K562 (cell line): ENCODE data around the gene SETDB2. TPM values are rescaled to one million over a fixed set of nuclear protein-coding genes. Genes with fewer than 3 reads are reported as not detected.

Source experiments
- ARHGAP35 ChIP-seq: fragments of 450-650 bp; IDR thresholded peaks from 2 replicates; pipeline ENCODE4 v1.6.1; 2018; ENCODE audit not compliant: partially characterized antibody
- CHD4 ChIP-seq: fragments of 200-600 bp; sonication (generic); IDR thresholded peaks from 3 replicates; pipeline ENCODE4 v1.6.1; 2012; ENCODE audit warnings: low read depth, mild to moderate bottlenecking, mixed read lengths, low read length, inconsistent platforms; ENCODE audit not compliant: insufficient read depth, insufficient replicate concordance, poor library complexity, severe bottlenecking
- E2F6 ChIP-seq, 2 experiments: IDR thresholded peaks; 2 replicates each; pipeline ENCODE4 v1.6.1; 2011; ENCODE audit warnings: borderline replicate concordance in 1 of 2, control low read depth in 1 of 2, low read depth in 1 of 2, low read length in 1 of 2, mild to moderate bottlenecking in 1 of 2, mixed read lengths in 1 of 2, moderate library complexity in 1 of 2; ENCODE audit not compliant: insufficient read depth in 1 of 2, insufficient read length in 1 of 2, poor library complexity in 1 of 2, severe bottlenecking in 1 of 2; ENCODE audit errors: extremely low read depth in 1 of 2
- GABPB1 ChIP-seq: sonication (generic); formaldehyde crosslinking; IDR thresholded peaks from 2 replicates; pipeline ENCODE4 v1.8.0; 2022; ENCODE audit warnings: mild to moderate bottlenecking, missing genetic modification reagents
- HDAC1 ChIP-seq, 2 experiments: fragments of 450-650 bp; IDR thresholded peaks; 2 replicates each; pipeline ENCODE4 v1.6.1; 2016 to 2017; ENCODE audit warnings: inconsistent platforms in 1 of 2, mild to moderate bottlenecking in 1 of 2, moderate library complexity in 1 of 2
- HOXB6 ChIP-seq: fragments of 250-450 bp; sonication (Bioruptor Pico); IDR thresholded peaks from 2 replicates; pipeline ENCODE4 v1.5.1; 2022; ENCODE audit warnings: mild to moderate bottlenecking, borderline replicate concordance
- KLF6 ChIP-seq: fragments of 250-450 bp; sonication (Bioruptor Pico); IDR thresholded peaks from 2 replicates; pipeline ENCODE4 v1.4.0; 2020; ENCODE audit warnings: mild to moderate bottlenecking, moderate library complexity, borderline replicate concordance
- MECOM ChIP-seq: fragments of 250-450 bp; sonication (Bioruptor Pico); IDR thresholded peaks from 2 replicates; pipeline ENCODE4 v1.8.0; 2022; ENCODE audit warnings: inconsistent platforms
- MNT ChIP-seq, 2 experiments: fragments of 450-650 bp; conservative IDR thresholded peaks; 2 replicates each; pipeline ENCODE4 v1.6.1; 2017; ENCODE audit warnings: mild to moderate bottlenecking in 2 of 2, moderate library complexity in 2 of 2
- NEUROD1 ChIP-seq: fragments of 150-350 bp; IDR thresholded peaks from 2 replicates; pipeline ENCODE4 v1.6.1; 2014; ENCODE audit warnings: borderline replicate concordance, low read length, low read depth; ENCODE audit not compliant: partially characterized antibody
- RBBP5 ChIP-seq: fragments of 200-600 bp; sonication (generic); IDR thresholded peaks from 2 replicates; pipeline ENCODE4 v1.6.1; 2012; ENCODE audit warnings: borderline replicate concordance, mild to moderate bottlenecking, low read length, control low read depth, inconsistent platforms; ENCODE audit not compliant: insufficient read depth, poor library complexity, severe bottlenecking
- SIRT6 ChIP-seq: IDR thresholded peaks from one replicate; pipeline ENCODE4 v1.6.1; 2012; ENCODE audit warnings: low read depth, mild to moderate bottlenecking, control low read depth, inconsistent platforms, low read length, moderate library complexity
- SMAD4 ChIP-seq: fragments of 250-450 bp; sonication (Bioruptor Pico); conservative IDR thresholded peaks from 2 replicates; pipeline ENCODE4 v1.8.0; 2021; ENCODE audit warnings: inconsistent platforms, mild to moderate bottlenecking, moderate library complexity
- ZFX ChIP-seq: sonication (generic); formaldehyde crosslinking; IDR thresholded peaks from 2 replicates; pipeline ENCODE4 v1.8.0; 2022; ENCODE audit warnings: mild to moderate bottlenecking, missing genetic modification reagents, moderate library complexity
- ZNF184 ChIP-seq: sonication (generic); formaldehyde crosslinking; IDR thresholded peaks from 2 replicates; pipeline ENCODE4 v1.5.0; 2020; ENCODE audit warnings: missing genetic modification reagents
- ZNF695 ChIP-seq: fragments of 450-650 bp; formaldehyde crosslinking; IDR thresholded peaks from 2 replicates; pipeline ENCODE4 v1.4.0; 2020; ENCODE audit warnings: mild to moderate bottlenecking, moderate library complexity
- ZNF75A ChIP-seq: fragments of 450-650 bp; formaldehyde crosslinking; IDR thresholded peaks from 2 replicates; pipeline ENCODE4 v1.4.0; 2020; ENCODE audit warnings: mild to moderate bottlenecking
- polyA plus RNA-seq, 8 experiments: library from polyadenylated mRNA; depleted of rRNA in 4 of 8; stranded (reverse) in 5 of 8; unstranded in 3 of 8; fragments of >200 nt; fragmentation: Nextera tagmentation in 2 of 8; fragmentation: Illumina TruSeq in 1 of 8; extraction: Ambion mirVana in 2 of 8; extraction: Trizol in 1 of 8; gene quantifications; 2 replicates each; pipeline versions ENCODE4 v1.2.1 to v1.2.3, GENCODE V29; 2011 to 2014; ENCODE audit warnings: inconsistent platforms in 1 of 8, missing spikeins in 1 of 8
- total RNA-seq, 7 experiments: library from RNA; depleted of rRNA in 6 of 7; stranded (reverse); fragments of >200 nt in 6 of 7; fragmentation: Illumina TruSeq in 2 of 7; extraction: Trizol in 2 of 7; gene quantifications; 2 replicates each; pipeline versions ENCODE4 v1.2.1 to v1.2.3, GENCODE V29; 2011 to 2021; ENCODE audit warnings: low replicate concordance in 1 of 7
- TF ChIP-seq, protein P1 (sequence below): sonication (generic); formaldehyde crosslinking; IDR thresholded peaks from 2 replicates; pipeline ENCODE4 v1.8.0; 2022; ENCODE audit warnings: mild to moderate bottlenecking, missing genetic modification reagents
- TF ChIP-seq, protein P2 (sequence below): fragments of 250-450 bp; sonication (Bioruptor Pico); IDR thresholded peaks from 2 replicates; pipeline ENCODE4 v1.5.0; 2021
- TF ChIP-seq, protein P3 (sequence below): fragments of 200-800 bp; sonication (Bioruptor generic); IDR thresholded peaks from 2 replicates; pipeline ENCODE4 v1.6.1; 2017; ENCODE audit warnings: missing genetic modification characterization, missing compliant biosample characterization

The SETDB2 gene
- total and polyA plus RNA-seq, 9 of the 15 experiments (the other 6 are each of a cell fraction or from before 2014, with no cell fraction given) = 1.0 to 9.0 (median 6.1) TPM

GRCh38 chr13:49443704-49444523 is at the start of gene SETDB2, which contains the start of gene CAB39L (continued):
- TF ChIP-seq MNT (conservative IDR thresholded peaks at IDR 0.05) = peak in 1 of 2 experiments; percentile 45; a peak in 2 of 4 replicates
- peak; percentile 70 for TF ChIP-seq RBBP5
- no peak for TF ChIP-seq CHD4
- TF ChIP-seq, protein P1, sequence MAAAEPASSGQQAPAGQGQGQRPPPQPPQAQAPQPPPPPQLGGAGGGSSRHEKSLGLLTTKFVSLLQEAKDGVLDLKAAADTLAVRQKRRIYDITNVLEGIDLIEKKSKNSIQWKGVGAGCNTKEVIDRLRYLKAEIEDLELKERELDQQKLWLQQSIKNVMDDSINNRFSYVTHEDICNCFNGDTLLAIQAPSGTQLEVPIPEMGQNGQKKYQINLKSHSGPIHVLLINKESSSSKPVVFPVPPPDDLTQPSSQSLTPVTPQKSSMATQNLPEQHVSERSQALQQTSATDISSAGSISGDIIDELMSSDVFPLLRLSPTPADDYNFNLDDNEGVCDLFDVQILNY = no peak
- peak; percentile 68 for TF ChIP-seq ARHGAP35
- no peak for TF ChIP-seq ZNF184 (CRISPR knock-in tag)
- no peak for TF ChIP-seq ZNF75A
- TF ChIP-seq E2F6 (IDR thresholded peaks at IDR 0.05; ENCODE audit: borderline replicate concordance in 1 of 2, extremely low read depth in 1 of 2, insufficient read depth in 1 of 2, insufficient read length in 1 of 2, low read depth in 1 of 2, low read length in 1 of 2, poor library complexity in 1 of 2, severe bottlenecking in 1 of 2) = peak; percentile 17 to 34
- no peak for TF ChIP-seq HOXB6 (CRISPR knock-in tag)
- peak; percentile 11; the same call in 1 of the 2 replicates for TF ChIP-seq MECOM
- TF ChIP-seq, protein P2, sequence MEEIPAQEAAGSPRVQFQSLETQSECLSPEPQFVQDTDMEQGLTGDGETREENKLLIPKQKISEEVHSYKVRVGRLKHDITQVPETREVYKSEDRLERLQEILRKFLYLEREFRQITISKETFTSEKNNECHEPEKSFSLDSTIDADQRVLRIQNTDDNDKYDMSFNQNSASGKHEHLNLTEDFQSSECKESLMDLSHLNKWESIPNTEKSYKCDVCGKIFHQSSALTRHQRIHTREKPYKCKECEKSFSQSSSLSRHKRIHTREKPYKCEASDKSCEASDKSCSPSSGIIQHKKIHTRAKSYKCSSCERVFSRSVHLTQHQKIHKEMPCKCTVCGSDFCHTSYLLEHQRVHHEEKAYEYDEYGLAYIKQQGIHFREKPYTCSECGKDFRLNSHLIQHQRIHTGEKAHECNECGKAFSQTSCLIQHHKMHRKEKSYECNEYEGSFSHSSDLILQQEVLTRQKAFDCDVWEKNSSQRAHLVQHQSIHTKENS (CRISPR knock-in tag) = no peak
- TF ChIP-seq HDAC1 (IDR thresholded peaks at IDR 0.05) = 0 out of 4 replicates have a peak, but pooled peaks of 1 of the 2 experiments have one; percentile 9
- TF ChIP-seq ZNF695 = no peak
- peak; percentile 4 for TF ChIP-seq NEUROD1
- TF ChIP-seq, protein P3, sequence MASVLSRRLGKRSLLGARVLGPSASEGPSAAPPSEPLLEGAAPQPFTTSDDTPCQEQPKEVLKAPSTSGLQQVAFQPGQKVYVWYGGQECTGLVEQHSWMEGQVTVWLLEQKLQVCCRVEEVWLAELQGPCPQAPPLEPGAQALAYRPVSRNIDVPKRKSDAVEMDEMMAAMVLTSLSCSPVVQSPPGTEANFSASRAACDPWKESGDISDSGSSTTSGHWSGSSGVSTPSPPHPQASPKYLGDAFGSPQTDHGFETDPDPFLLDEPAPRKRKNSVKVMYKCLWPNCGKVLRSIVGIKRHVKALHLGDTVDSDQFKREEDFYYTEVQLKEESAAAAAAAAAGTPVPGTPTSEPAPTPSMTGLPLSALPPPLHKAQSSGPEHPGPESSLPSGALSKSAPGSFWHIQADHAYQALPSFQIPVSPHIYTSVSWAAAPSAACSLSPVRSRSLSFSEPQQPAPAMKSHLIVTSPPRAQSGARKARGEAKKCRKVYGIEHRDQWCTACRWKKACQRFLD (CRISPR knock-in tag) = no peak
- no peak for TF ChIP-seq SMAD4
- TF ChIP-seq ZFX (CRISPR knock-in tag) = peak; percentile 63
- TF ChIP-seq GABPB1 (CRISPR knock-in tag) = peak; percentile 89
- no peak for TF ChIP-seq SIRT6
- no peak for TF ChIP-seq KLF6 (CRISPR knock-in tag)
